Kidney epithelial cell (primary cell): ENCODE data around the gene TPST1. TPM values are rescaled to one million over a fixed set of nuclear protein-coding genes. Genes with fewer than 3 reads are reported as not detected.

Experiments
- DNase-seq: peaks from one replicate; pipeline ENCODE4 v3.0.0-alpha.2; 2010; ENCODE audit warnings: low read depth
- H3K27me3 ChIP-seq: 2 replicates; pipeline ENCODE4 v1.6.0; 2011; ENCODE audit warnings: low read length; ENCODE audit not compliant: control insufficient read depth, insufficient read depth
- H3K36me3 ChIP-seq: 2 replicates; pipeline ENCODE4 v1.5.1; 2011; ENCODE audit warnings: low read length; ENCODE audit not compliant: control insufficient read depth, insufficient read depth
- H3K4me3 ChIP-seq: 2 replicates; pipeline ENCODE4 v1.5.1; 2011; ENCODE audit warnings: low read depth, mild to moderate bottlenecking, control low read depth, low read length
- total RNA-seq: library from RNA; depleted of rRNA; stranded (reverse); fragments of >200 nt; gene quantifications from 2 replicates; pipeline ENCODE4 v1.2.3, GENCODE V29; 2015
- TF ChIP-seq, protein P1 (sequence below): IDR thresholded peaks from 2 replicates; pipeline ENCODE4 v1.5.1; 2011; ENCODE audit warnings: mild to moderate bottlenecking, moderate library complexity, low read length, control low read depth, inconsistent platforms; ENCODE audit not compliant: insufficient read depth, poor library complexity, severe bottlenecking

The TPST1 gene
- total RNA-seq, 1 donor from 2014 or later = 42.9 TPM

DNA sequence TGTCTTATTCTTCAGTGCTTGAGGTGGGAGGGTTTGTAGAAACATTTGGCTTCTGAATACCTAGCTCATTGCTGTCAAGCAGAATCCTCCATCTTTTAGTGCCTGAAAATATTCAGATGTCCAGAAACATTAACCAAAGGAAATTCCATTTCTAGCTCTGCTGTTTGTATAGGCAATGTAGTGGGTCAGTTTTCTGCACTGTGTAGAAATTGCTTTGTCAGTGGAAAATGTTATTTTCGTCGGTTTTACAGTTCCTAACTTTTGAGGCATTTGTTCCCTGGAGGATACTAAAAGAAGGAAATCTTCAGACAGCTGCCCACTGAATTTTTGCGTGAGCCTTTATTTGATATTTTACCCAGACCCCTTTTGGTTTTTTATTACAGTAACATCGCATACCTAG, 143.4 kb downstream of the TPST1 start:
- no peak for DNase-seq
- Histone ChIP-seq H3K27me3 (no peaks in the 10 kb centered on the region), H3K36me3 (no peaks in the 10 kb centered on the region), H3K4me3 (no peak overlapping the region)
- TF ChIP-seq, protein P1, sequence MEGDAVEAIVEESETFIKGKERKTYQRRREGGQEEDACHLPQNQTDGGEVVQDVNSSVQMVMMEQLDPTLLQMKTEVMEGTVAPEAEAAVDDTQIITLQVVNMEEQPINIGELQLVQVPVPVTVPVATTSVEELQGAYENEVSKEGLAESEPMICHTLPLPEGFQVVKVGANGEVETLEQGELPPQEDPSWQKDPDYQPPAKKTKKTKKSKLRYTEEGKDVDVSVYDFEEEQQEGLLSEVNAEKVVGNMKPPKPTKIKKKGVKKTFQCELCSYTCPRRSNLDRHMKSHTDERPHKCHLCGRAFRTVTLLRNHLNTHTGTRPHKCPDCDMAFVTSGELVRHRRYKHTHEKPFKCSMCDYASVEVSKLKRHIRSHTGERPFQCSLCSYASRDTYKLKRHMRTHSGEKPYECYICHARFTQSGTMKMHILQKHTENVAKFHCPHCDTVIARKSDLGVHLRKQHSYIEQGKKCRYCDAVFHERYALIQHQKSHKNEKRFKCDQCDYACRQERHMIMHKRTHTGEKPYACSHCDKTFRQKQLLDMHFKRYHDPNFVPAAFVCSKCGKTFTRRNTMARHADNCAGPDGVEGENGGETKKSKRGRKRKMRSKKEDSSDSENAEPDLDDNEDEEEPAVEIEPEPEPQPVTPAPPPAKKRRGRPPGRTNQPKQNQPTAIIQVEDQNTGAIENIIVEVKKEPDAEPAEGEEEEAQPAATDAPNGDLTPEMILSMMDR = no peak

- no peaks in the 10 kb centered on the region for H3K36me3 ChIP-seq
- DNase-seq = no peak
- TF ChIP-seq, protein P1 = no peak
- no peaks in the 10 kb centered on the region for H3K27me3 ChIP-seq
- H3K4me3 ChIP-seq = no peak overlapping the region
These were observed 143.8 kb downstream of the TPST1 start for GRCh38 chr7:66348959-66349358.

- Histone ChIP-seq H3K36me3 (no peaks in the 10 kb centered on the region), H3K27me3 (no peaks in the 10 kb centered on the region), H3K4me3 (no peak overlapping the region)
- TF ChIP-seq, protein P1 = peak; percentile 40
- peak; percentile 9 for DNase-seq
These were observed 146.9 kb downstream of the TPST1 start for GRCh38 chr7:66352071-66352470.

GRCh38 chr7:66353547-66353946, 148.4 kb downstream of the TPST1 start:
- Histone ChIP-seq H3K27me3 (no peaks in the 10 kb centered on the region), H3K4me3 (no peak overlapping the region), H3K36me3 (no peaks in the 10 kb centered on the region)
- no peak for DNase-seq
- TF ChIP-seq, protein P1 = no peak

DNA sequence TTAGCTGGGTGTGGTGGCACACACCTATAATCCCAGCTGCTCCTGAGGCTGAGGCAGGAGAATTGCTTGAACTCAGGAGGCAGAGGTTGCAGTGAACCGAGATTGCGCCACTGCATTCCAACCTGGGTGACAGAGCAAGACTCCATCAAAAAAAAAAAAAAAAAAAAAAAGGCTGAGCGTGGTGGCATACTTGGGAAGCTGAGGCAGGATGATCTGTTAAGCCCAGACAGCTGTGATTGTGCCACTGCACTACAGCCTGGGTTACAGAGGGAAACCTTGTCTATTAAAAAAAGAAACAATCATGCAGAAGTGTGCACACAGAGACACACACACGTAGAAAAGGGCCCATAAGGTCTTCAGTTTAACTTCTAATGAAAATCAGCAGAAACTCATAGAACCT, 150.6 kb downstream of the TPST1 start:
- H3K36me3 ChIP-seq = no peaks in the 10 kb centered on the region
- no peaks in the 10 kb centered on the region for H3K27me3 ChIP-seq
- TF ChIP-seq, protein P1 = no peak
- no peak for DNase-seq
- H3K4me3 ChIP-seq = no peak overlapping the region

GRCh38 chr7:66356277-66356721, 151.2 kb downstream of the TPST1 start:
- Histone ChIP-seq H3K4me3 (no peak overlapping the region), H3K27me3 (no peaks in the 10 kb centered on the region), H3K36me3 (no peaks in the 10 kb centered on the region)
- no peak for DNase-seq
- TF ChIP-seq, protein P1 = no peak
